Umbilical cord (tissue), 2 donors: ENCODE results near the gene ZCCHC8. TPM values are rescaled to one million over a fixed set of nuclear protein-coding genes. Genes with fewer than 3 reads are reported as not detected.

Source experiments
- DNase-seq: peaks from one replicate; pipeline ENCODE4 v3.0.0-alpha.2; 2015; ENCODE audit warnings: low spot score
- total RNA-seq: library from RNA; depleted of rRNA; stranded (reverse); fragments of >200 nt; gene quantifications from one replicate; pipeline ENCODE4 v1.2.3, GENCODE V29; 2014; ENCODE audit warnings: low replicate concordance; ENCODE audit not compliant: insufficient read depth

ZCCHC8 gene
- total RNA-seq, 1 donor from 2014 or later = 51.5 TPM

DNA sequence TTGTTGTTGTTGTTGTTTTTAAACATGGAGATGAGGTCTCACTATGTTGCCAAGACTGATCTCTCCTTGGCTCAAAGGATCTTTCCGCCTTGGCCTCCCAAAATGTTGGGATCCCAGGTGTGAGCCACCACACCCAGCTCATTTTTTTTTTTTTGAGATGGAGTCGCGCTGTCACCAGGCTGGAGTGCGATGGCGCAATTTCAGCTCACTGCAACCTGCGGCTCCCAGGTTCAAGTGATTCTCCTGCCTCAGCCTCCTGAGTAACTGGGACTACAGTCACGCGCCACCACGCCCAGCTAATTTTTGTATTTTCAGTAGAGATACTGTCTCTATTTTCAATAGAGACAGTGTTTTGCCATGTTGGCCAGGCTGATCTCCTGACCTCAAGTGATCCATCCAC, 73.3 kb downstream of the ZCCHC8 start:
- no peak for DNase-seq

GRCh38 chr12:122423258-122424165, 77.2 kb downstream of the ZCCHC8 start:
- peak; percentile 44 for DNase-seq

- DNase-seq = peak; percentile 50
Observed at GRCh38 chr12:122422730-122423257, 77.9 kb downstream of the ZCCHC8 start.

- peak; percentile 71 for DNase-seq
Observed at GRCh38 chr12:122421821-122422729, 78.7 kb downstream of the ZCCHC8 start, which contains the start of gene CLIP1. TSS of gene CLIP1 (minus strand) at chr12:122422669. CDS start at chr12:122380452, 42,217 bp downstream.

Other genes with a start within 250 kb of the ZCCHC8 start
- gene VPS33A, start 234.4 kb downstream of the ZCCHC8 start, total RNA-seq = 34.7 TPM
- 88.1 TPM for gene CLIP1, start 78.3 kb downstream of the ZCCHC8 start, total RNA-seq
- gene RSRC2, start 26.0 kb upstream of the ZCCHC8 start, total RNA-seq = 95.3 TPM
- 10.8 TPM for gene KNTC1, start 26.3 kb upstream of the ZCCHC8 start, total RNA-seq
- gene HCAR2, start 202.4 kb upstream of the ZCCHC8 start, total RNA-seq = 7.2 TPM
- gene HCAR3, start 215.9 kb upstream of the ZCCHC8 start, total RNA-seq = 0.96 TPM
- gene HCAR1, start 229.9 kb upstream of the ZCCHC8 start, total RNA-seq = 3.4 TPM